K562 treated with DMSO at 1 percent for 4 hours (cell line): ENCODE measurements around the gene INPP5D. TPM values are rescaled to one million over a fixed set of nuclear protein-coding genes. Genes with fewer than 3 reads are reported as not detected.

Experiments
- total RNA-seq: library from RNA; unstranded; fragments of 300-600 nt; gene quantifications from 2 replicates; pipeline ENCODE4 v1.2.3, GENCODE V29; 2022; ENCODE audit not compliant: insufficient read depth

The INPP5D gene
- 7.2 and 21.6 TPM in 2 replicates for total RNA-seq

DNA sequence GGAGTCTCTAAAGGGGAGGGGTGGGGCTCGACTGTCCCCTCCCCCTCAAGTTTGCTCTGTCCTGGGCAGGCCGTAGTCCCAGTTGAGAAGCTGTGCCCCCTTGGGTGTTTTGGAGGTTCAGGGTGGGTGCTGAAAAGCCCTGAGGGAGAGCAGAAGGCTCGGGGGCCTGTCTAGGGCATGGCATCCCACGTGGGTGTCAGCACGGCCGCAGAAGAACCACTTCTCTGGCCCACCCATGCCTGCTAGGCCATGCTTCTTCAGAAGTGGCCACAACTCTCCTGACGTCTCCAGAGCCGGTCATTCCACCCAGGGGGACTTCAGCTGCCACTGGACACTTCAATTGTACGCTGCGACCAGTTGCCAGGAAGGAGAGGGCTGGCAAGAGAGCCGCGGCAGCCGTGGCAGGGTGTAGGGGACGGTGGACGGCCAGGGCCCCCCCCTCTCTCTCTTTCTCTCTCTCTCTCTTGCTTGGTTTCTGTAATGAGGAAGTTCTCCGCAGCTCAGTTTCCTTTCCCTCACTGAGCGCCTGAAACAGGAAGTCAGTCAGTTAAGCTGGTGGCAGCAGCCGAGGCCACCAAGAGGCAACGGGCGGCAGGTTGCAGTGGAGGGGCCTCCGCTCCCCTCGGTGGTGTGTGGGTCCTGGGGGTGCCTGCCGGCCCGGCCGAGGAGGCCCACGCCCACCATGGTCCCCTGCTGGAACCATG is at the start of gene INPP5D:
Gene INPP5D, plus strand, starts transcription at position 546 of the 704 bp plus-strand sequence. Its CDS starts 137 bp downstream, at position 683.

GRCh38 chr2:233013027-233013461 is 47.1 kb upstream of the INPP5D start, which contains the start of gene NGEF:
Gene NGEF, minus strand, starts transcription at chr2:233013256. Its CDS starts 38,366 bp downstream, at chr2:232974890.

GRCh38 chr2:233032551-233033320 is 27.4 kb upstream of the INPP5D start, which contains the start of gene NEU2:
Gene NEU2, plus strand, starts transcription at chr2:233032672. Its CDS starts 0 bp downstream, at chr2:233032672.

GRCh38 chr2:233251306-233252116 is 191.4 kb downstream of the INPP5D start, which contains the start of gene ATG16L1:
Gene ATG16L1, plus strand, starts transcription at chr2:233251673. Its CDS starts 155 bp downstream, at chr2:233251828.

Other genes with a start within 250 kb of the INPP5D start
- 12.4 and 15.9 TPM in 2 replicates for gene SNORC, start 190.1 kb upstream of the INPP5D start, total RNA-seq
- not detected in 2 replicates for gene NGEF, start 47.1 kb upstream of the INPP5D start, total RNA-seq
- not detected in 2 replicates for gene NEU2, start 27.7 kb upstream of the INPP5D start, total RNA-seq
- gene ATG16L1, start 191.3 kb downstream of the INPP5D start, total RNA-seq, result 8.8 and 16.7 TPM in 2 replicates
- gene SAG, start 247.5 kb downstream of the INPP5D start, total RNA-seq, result 0.11 TPM in 1 of 2 replicates, not detected in the other